Measurements from ENCODE around the gene ZNF428.
A peak's percentile ranks its signal among the peaks of the same experiment; 100 is the strongest.
"Not testable (repeated sequence)": the region's sequence is repeated elsewhere in the genome, so short reads cannot be mapped to it uniquely, and the experiment has no call there.

The ZNF428 gene

GRCh38 chr19:43656436-43656835 is 37.0 kb upstream of the ZNF428 start:
- Histone ChIP-seq H3K4me1 (ENCODE audit: control insufficient read depth in 1 of 2, insufficient read depth in 1 of 2, low read depth in 1 of 2, low read length in 1 of 2) (no peaks in the 10 kb centered on the region), H3K36me3 (peaks cover 99% of the 10 kb centered on the region), H3K27me3 (no peaks in the 10 kb centered on the region), H3K27ac (peak overlapping the region; percentile 42), H3K4me3 (ENCODE audit: low read depth in 1 of 2, low read length in 1 of 2) (no peak overlapping the region), H3K9me3 (peaks cover 10% of the 10 kb centered on the region)
- no peak for TF ChIP-seq CTCF (IDR thresholded peaks at IDR 0.05)

GRCh38 chr19:43652546-43652874 is 33.1 kb upstream of the ZNF428 start:
- H3K9me3 ChIP-seq: peaks cover 10% of the 10 kb centered on the region
- H3K36me3 ChIP-seq: peaks cover 100% of the 10 kb centered on the region
- peak overlapping the region; percentile 25 for H3K27ac ChIP-seq
- H3K4me3 ChIP-seq (ENCODE audit: low read depth in 1 of 2, low read length in 1 of 2): no peak overlapping the region
- no peak for TF ChIP-seq CTCF (IDR thresholded peaks at IDR 0.05)
- no peaks in the 10 kb centered on the region for H3K4me1 ChIP-seq (ENCODE audit: control insufficient read depth in 1 of 2, insufficient read depth in 1 of 2, low read depth in 1 of 2, low read length in 1 of 2)
- H3K27me3 ChIP-seq: no peaks in the 10 kb centered on the region

- H3K36me3 ChIP-seq: peaks cover 100% of the 10 kb centered on the region
- peaks cover 10% of the 10 kb centered on the region for H3K9me3 ChIP-seq
- no peak overlapping the region for H3K4me3 ChIP-seq (ENCODE audit: low read depth in 1 of 2, low read length in 1 of 2)
- peak overlapping the region; percentile 25 for H3K27ac ChIP-seq
- no peaks in the 10 kb centered on the region for H3K27me3 ChIP-seq
- no peaks in the 10 kb centered on the region for H3K4me1 ChIP-seq (ENCODE audit: control insufficient read depth in 1 of 2, insufficient read depth in 1 of 2, low read depth in 1 of 2, low read length in 1 of 2)
- peak; percentile 45 for TF ChIP-seq CTCF (IDR thresholded peaks at IDR 0.05)
These were observed 32.5 kb upstream of the ZNF428 start for GRCh38 chr19:43651758-43652545.

- not testable (repeated sequence) for H3K9me3 ChIP-seq; H3K4me1 ChIP-seq (ENCODE audit: control insufficient read depth in 1 of 2, insufficient read depth in 1 of 2, low read depth in 1 of 2, low read length in 1 of 2); H3K4me3 ChIP-seq (ENCODE audit: low read depth in 1 of 2, low read length in 1 of 2); H3K27me3 ChIP-seq; H3K27ac ChIP-seq
- H3K36me3 ChIP-seq: peaks cover 99% of the 10 kb centered on the region
These were observed 30.8 kb upstream of the ZNF428 start for GRCh38 chr19:43650276-43650675.

- Histone ChIP-seq H3K4me3 (ENCODE audit: low read depth in 1 of 2, low read length in 1 of 2) (no peak overlapping the region), H3K4me1 (ENCODE audit: control insufficient read depth in 1 of 2, insufficient read depth in 1 of 2, low read depth in 1 of 2, low read length in 1 of 2) (no peaks in the 10 kb centered on the region), H3K9me3 (peaks cover 4% of the 10 kb centered on the region), H3K36me3 (peaks cover 91% of the 10 kb centered on the region), H3K27me3 (no peaks in the 10 kb centered on the region), H3K27ac (no peak overlapping the region)
- no peak for TF ChIP-seq CTCF (IDR thresholded peaks at IDR 0.05)
These were observed 30.1 kb upstream of the ZNF428 start for GRCh38 chr19:43649514-43649913.

- H3K36me3 ChIP-seq: peaks cover 82% of the 10 kb centered on the region
- H3K9me3 ChIP-seq: peaks cover 4% of the 10 kb centered on the region
- TF ChIP-seq CTCF (IDR thresholded peaks at IDR 0.05): no peak
- no peak overlapping the region for H3K4me3 ChIP-seq (ENCODE audit: low read depth in 1 of 2, low read length in 1 of 2)
- H3K27me3 ChIP-seq: no peaks in the 10 kb centered on the region
- no peaks in the 10 kb centered on the region for H3K4me1 ChIP-seq (ENCODE audit: control insufficient read depth in 1 of 2, insufficient read depth in 1 of 2, low read depth in 1 of 2, low read length in 1 of 2)
- H3K27ac ChIP-seq: peak overlapping the region; percentile 26
These were observed 29.2 kb upstream of the ZNF428 start for GRCh38 chr19:43648633-43649032.

All from neutrophil (primary cell).